ENCODE data around the gene ZNF653.
"Not testable (repeated sequence)": the region's sequence is repeated elsewhere in the genome, so short reads cannot be mapped to it uniquely, and the experiment has no call there.

The ZNF653 gene

DNA sequence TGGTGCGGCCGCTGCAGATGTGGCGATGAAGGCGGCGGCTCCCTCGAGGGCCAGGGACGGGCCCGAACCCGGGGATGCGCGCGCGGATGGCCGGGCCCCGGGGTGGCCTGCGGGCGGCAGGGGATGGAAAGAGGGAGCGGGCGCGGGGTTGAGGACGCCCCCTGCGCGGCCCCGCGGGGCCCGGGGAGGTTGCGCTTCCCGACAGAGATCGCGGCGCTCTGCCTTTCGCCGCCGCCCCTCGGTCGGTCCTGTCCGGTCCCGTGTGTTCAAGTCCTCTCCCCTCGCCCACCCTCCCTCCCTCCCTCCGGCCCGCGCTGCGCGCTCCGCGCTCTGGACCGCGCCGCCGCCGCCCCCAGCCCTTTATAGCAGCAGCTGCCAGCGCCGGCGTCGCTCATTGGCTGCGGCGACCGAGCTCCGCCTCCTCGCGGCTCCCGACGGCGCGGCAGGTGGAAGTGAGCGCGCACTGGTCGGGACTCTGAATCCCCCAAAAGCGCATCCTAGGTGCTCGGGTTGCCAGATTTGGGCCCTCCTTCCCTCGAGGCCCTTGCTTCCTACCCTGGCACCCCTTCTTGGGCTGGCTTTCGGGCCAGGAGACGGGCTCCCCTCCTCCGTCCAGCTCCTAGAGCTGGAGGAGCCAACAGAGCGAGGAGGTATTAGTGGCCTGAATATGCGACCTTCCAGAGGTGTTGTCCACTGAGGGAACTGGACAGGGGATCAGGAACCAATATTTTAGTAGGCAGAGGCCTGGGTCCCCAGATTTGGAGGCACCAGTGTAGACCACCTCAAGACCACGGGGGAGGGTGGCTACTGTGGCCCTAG lies 24.7 kb downstream of the ZNF653 start, which contains the start of gene ELAVL3:
Gene ELAVL3 (minus strand): TSS at position 332 of the 819 bp plus-strand sequence. CDS start 438 bp downstream, outside the sequence.
- no peak for DNase-seq

DNA sequence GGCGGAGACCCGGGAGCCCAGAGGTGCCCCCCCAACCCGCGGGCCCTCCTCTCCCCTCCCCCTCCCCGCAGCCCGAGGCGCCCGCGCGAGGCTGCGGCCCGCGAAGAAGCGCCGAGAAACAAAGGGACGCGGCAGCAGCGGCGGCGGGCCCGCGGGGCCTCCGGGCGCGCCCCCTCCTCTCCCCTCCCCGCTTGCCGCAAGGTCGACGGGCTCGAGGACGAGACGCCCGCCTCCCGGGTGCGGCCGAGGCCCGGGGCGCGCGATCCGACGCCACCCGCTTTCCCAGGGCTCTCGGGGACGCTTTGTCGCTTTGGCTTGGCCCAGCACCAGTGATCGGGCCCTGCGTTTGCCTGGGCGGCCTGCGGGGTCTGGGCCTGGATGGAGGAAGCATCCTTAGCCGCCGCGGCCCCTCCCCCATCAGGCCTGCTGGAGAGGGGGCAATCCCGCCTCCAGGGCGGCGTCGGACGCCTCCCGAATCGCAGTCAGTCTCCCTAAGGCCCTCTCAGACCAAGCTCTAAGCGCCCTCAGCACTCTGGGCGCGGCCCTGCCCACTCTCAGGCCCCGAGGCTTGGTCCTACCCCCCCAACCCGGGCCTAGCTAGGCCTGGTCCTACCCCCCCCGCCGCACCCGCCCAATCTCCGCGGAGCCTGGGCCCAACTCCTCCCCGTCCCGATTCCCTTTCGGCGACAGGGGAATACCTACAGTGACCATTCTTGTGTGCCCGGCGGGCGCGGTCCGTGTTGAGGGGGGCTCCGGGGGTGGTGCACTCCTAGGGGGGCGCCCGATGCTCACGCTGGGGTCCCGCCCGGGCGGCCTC lies 25.5 kb downstream of the ZNF653 start:
- no peak for DNase-seq

DNA sequence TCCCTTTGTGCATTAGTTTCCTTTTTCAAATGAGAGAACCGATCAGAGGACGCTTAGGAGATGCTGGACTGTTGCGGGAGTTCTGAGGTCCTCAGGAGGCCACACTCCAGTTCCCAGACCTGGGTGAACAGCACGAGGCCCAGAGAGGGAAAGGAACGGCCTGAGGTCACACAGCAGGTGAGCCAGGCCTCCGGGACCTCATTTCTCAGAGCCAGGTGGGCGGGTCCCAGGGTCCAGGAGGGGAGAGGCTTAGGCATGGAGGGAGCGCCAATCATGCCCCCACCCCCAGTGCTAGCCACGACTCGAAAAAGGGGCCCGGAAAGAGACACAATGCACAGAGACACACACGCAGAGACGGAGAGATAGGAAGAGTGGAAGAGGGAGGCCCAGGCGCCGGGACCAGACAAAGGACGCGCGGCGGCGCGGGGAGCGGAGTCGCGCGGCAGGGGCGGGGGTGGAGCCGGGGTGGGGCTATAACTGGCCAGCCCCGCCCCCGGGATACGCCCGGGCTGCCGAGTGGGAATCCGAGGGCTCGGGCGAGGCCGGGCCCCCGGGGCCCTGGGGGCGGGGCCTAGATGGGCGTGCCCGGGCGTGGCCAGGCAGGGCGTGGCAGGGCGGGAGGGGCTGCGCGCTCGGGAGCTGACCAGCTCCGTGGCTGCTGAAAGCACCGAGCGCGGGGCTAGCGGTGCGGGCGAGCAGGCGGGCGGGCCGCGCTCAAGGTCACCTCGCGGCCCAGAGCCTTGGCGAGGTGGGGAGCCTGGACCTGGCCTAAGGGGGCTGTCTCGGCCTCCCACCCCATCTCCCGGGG lies 26.3 kb downstream of the ZNF653 start:
- DNase-seq: peak; percentile 60

DNA sequence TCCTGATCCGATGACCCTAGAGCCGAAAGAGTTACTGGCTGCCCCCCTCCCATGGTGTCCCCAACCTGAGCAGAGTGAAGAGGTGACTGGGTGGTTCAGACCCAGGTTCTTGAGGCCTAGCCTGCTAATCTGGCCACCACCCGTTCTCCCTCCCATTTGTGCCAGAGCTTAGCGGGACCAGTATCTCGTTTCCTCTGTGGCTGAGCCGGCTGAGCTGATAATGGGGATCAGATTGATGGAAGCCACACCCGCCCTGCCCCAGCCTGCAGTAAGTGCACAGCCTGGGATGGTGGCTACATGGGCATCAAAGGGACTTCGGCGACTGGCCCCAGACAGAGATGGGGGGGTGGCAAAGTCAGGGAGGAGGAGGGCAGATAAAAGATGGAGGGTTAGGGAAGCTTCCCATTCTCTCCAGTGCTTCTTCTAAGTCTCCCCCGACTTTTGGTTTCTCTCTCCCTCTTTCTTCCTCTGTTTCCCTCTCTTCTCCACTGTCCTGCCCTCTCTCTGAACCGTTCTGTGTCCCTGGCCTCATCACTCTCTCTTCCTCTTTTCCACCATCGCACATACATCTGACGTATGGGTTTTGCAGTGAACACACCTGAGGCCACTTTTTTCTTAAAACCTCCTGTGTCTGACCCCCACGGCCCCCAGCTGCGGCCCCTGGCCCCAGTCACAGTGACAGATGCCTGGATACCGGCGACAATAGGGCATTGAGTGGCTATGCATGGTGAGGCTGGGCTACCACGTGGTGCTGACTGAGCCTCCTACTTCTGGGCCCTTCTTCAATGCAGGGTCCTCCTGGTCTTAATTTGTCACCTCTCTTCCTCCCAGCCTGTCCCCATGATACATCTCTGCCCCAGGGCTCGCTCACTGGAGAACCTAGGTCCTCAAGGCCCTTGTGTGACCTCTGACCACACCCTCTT lies 27.2 kb downstream of the ZNF653 start:
- no peak for DNase-seq

DNA sequence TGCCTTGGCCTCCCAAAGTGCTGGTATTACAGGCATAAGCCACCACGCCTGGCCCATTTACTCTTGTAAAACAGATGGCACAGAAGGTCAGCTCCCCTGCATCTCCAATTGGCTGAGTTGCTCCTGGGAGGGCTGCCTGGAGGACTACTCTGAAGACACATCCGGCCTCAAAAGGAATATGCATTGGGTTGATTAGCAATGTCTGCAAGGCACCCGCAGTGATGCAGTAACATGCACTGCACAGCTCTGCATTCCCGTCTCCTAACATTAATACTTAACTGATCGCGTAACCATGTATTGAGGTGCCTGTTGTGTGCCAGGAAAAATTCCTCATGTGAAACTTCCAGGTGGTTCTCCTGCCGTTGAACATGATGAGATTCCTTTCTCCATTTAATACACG lies 29.8 kb downstream of the ZNF653 start:
- DNase-seq: no peak

DNA sequence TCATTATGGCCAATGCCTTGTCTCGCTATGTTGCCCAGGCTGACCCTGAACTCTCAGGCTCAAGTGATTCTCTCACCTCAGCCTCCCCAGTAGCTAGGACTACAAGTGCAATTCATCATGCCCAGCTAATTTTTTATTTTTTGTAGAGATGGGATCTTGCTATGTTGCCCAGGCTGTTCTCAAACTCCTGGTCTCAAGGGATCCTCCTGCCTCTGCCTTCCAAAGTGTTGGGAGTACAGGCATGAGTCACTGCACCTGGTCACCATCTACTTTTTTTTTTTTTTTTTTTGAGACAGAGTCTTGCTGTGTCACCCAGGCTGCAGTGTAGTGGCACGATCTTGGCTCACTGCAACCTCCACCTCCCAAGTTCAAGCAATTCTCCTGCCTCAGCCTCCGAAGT lies 30.3 kb downstream of the ZNF653 start:
- not testable (repeated sequence) for DNase-seq

DNA sequence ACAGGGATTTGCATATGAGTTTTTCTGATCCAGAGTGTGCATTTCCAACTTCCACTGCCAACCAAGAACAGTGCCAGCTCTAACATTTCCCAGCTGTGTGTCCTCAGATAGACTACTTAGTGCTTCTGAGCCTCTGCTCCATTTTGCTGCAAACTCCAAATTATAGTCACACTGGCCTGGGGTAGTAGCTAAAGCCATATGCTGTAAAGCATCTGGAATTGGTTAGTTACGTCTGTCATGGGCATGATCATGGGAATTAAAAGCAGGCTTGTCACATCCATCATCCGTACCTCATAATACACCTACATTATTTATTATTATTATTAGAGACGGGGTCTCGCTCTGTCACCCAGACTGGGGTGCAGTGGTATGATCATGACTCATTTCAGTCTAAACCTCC lies 31.9 kb downstream of the ZNF653 start:
- no peak for DNase-seq

DNA sequence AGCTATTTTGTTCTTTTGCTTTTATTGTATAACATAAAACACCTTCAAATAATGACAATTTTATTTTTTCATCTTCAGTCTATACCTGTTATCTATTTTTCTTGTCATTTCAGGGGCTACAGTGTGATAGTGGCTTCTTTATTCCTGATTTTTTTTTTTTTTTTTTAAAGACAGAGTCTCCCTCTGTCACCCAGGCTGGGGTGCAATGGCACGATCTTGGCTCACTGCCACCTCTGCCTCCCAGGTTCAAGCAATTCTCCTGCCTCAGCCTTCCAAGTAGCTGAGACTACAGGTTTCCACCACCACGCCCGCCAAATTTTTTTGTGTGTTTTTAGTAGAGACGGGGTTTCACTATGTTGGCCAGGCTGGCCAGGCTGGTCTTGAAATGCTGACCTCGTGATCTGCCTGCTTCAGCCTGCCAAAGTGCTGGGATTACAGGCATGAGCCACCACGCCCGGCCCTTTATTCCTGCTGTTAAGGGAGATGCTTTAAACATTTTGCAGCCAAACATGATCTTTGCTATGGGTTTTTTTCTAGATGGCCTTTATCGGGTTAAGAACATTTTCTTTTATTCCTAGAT lies 37.3 kb downstream of the ZNF653 start:
- not testable (repeated sequence) for DNase-seq

DNA sequence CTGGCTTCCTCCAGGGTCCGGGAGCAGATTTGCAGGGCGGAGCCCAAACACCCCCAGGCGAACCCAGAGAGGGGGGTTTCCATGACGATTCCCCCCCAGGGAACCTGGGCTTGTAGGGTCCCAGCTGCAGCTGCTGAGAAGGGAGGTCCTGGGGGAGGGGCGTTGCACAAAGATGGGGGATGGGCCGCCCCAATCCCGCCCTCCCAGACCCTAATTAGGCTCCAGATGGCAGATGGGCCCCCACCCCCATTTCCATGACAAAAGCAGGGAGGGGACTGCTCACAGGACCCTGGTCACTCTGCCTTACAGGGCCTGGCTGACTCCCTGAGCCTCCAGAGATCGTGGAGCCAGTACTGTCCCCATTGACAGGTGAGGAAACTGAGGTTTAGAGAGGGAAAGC lies 40.0 kb downstream of the ZNF653 start:
- no peak for DNase-seq

DNA sequence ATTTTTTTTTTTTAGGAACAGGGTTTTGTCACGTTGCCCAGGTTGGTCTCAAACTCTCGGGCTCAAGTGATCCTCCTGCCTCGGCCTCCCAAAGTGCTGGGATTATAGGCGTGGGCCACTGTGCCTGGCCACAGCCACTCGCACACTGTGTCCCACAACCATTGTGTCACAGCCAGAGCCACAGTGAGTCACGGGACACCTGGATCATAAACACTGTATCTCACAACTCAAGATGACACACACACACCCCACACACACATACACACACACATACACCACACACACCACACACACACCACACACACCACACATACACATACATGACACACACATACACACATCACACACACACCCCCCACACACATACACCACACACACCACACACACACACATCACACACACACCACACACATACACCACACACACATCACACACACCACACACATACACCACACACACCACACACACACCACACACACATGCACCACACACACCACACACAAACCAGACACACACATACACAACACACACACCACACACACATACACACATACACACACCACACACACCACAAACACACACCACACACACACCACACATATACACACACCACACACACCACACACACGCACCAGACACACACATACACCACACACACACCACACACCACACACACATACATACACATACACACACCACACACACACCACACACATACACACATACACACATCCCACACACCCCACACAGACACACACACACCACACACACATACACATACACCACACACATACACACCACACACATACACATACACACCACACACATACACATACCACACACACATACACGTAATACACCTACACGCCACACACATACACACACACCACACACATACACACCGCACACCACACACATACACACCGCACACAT lies 41.0 kb downstream of the ZNF653 start:
- DNase-seq: no peak

DNA sequence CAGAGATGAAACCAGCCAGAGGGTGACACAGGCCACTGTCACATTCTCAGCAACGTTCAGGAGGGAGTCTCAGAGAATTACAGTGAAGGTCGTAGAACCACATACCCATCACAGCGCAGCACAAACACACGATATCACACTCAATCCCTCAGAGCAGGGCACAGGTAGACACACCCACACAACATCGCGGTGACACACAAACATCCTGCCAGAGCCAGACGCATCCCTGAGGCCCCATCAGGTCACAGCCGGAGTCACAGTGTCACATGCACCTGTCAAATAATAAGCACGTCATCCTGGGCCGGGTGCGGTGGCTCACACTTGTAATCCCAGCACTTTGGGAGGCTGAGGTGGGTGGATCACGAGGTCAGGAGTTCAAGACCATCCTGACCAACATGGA lies 42.2 kb downstream of the ZNF653 start:
- DNase-seq: no peak

DNA sequence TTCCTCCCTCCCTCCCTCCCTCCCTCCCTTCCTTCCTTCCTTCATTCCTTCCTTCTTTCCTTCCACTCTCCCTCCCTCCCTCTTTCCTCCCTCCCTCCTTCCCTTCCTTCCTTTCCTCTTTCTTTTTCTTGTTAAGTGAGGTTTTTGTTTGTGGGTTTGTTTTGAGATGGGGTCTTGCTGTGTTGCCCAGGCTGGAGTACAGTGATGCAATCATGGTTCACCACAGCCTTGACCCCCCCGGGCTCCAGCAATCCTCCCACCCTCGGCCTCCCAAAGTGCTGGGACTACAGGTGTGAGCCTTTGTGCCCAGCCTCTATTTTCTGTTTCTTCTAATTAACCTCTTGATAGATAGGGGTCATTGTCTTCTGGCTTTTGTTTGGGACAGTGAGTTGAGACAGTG lies 44.2 kb downstream of the ZNF653 start:
- DNase-seq: no peak

DNA sequence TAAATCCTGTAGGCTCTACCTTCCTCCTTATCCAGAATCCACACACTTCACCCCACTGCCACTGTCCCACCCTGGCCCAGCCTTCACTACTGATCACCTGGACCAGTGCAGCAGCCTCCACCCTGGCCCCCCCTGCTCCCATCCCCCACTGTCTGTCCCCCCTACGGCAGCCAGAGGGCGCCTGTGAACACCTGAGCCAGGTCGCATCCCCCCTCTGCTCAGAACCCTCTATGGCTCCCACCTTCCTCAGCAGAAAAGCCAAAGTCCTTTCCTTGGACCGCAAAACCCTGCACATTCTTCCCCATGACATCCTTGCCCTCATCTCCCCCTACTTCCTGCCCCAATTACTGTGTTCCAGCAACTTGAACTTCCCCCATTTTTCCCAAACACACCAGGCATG lies 45.4 kb downstream of the ZNF653 start:
- DNase-seq: no peak

DNA sequence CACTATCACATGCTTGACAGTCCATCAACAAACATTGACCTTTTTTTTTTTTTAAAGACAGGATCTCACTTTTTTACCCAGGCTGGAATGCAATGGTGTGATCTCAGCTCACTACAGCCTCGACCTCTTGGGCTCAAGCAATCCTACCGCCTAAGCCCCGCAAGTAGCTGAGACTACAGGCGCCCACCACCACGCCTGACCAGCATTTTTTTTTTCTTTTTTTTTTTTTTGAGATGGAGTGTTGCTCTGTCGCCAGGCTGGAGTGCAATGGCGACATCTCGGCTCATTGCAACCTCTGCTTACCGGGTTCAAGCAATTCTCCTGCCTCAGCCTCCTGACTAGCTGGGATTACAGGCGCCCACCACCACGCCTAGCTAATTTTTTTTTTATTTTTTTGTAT lies 46.7 kb downstream of the ZNF653 start:
- not testable (repeated sequence) for DNase-seq

DNA sequence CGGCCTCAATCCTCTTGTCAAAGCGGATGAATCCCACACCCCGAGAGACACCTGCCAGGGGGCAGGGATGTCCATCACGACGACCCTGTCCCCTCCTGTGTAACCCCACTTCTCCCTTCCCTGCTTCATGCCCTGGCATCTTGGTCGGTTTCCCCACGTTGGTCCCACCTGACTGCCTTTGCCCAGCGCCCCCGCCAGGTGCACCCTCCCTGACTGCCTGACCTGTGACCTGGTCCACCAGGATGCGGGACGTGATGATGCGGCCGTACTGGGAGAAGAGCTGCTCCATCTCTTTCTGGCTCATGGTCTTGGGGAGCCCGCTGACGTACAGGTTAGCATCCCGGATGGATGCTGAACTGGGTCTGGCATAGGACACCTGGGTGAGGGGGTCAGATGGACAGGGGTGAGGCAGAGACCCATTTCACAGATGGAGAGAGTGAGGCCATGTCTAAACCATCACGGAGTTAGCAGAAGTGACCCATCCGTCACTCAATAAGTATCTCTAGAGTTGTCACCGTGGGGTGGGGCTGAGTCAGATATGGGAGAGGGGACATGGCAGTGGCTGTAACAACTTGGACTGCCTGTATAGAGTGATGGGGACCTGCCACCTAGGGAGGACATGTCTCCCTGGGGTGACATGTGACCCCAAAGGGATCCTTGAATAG lies 47.3 kb downstream of the ZNF653 start:
- DNase-seq: no peak

DNA sequence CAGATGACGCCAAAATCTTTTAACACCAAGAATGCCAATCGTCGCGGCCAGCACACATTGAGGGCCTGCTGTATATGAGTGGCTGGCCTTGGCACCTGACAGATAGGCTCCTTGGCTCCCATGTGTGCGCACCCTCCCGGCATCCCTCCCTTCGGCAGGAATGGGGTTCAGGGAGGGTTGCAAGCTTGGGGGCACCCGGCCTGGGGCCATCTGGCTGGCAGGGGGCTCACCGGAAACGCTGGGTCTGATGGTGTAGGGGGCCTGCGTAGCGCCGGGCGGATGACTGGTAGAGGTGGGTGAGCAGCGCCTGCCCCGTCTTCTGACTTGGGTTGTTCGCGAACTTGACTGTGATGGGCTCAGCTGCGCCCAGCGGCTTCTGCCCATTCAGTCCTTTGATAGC lies 47.8 kb downstream of the ZNF653 start:
- DNase-seq: no peak

DNA sequence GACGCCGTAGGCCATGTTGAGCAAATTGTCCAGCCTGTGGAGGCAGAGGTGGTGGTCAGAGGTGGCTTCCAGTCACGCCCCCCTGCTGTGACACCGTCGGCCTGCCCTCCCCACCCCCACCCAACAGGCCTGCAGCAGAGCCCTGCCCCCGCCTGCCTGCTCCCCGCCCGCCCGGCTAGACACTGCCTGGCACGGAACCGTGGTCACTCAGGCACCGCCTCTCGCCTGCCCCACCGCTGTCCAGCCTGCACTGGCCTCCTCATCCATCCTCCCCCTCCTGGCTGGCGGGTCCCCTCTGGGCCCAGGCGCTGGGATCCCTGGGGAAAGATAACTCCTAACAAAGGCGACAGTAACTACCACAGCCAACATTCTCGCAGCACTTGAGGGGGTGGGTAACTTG lies 48.5 kb downstream of the ZNF653 start:
- no peak for DNase-seq

DNA sequence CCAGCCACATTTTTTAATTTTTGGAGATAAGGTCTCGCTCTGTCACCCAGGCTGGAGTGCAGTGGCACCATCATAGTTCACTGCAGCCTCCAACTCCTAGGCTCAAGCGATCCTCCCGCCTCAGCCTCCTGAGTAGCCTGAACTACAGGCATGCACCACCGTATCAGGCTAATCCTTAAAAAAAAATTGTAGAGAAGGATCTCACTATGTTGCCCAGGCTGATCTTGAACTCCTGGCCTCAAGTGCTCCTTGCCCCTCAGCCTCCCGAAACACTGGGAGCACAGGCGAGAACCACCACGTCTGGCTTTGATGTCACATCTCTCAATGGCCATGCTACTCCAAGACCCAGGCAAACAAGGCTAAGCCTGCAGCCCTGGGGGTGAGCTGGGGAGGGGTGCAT lies 49.0 kb downstream of the ZNF653 start:
- DNase-seq: no peak

DNA sequence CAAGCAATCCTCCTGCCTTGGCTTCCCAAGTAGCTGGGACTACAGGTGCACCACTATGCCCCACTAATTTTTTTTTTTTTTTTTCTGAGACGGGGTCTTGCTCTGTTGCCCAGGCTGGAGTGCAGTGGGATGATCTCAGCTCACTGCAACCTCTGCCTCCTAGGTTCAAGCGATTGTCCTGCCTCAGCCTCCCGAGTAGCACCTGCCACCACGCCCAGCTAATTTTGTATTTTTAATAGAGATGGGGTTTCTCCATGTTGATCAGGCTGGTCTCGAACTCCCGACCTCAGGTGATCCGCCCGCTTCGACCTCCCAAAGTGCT lies 50.4 kb downstream of the ZNF653 start:
- not testable (repeated sequence) for DNase-seq
